HG02678 (cell line): Measurements from ENCODE around the gene ARID3B.
"Not testable (repeated sequence)": the region's sequence is repeated elsewhere in the genome, so short reads cannot be mapped to it uniquely, and the experiment has no call there.

ENCODE experiments used
- ATAC-seq: cut with Tn5 transposase; IDR thresholded peaks from one replicate; pipeline ENCODE4 v1.9.1; 2021; ENCODE audit warnings: mild to moderate bottlenecking, moderate library complexity; ENCODE audit not compliant: unreplicated experiment

ARID3B gene

DNA sequence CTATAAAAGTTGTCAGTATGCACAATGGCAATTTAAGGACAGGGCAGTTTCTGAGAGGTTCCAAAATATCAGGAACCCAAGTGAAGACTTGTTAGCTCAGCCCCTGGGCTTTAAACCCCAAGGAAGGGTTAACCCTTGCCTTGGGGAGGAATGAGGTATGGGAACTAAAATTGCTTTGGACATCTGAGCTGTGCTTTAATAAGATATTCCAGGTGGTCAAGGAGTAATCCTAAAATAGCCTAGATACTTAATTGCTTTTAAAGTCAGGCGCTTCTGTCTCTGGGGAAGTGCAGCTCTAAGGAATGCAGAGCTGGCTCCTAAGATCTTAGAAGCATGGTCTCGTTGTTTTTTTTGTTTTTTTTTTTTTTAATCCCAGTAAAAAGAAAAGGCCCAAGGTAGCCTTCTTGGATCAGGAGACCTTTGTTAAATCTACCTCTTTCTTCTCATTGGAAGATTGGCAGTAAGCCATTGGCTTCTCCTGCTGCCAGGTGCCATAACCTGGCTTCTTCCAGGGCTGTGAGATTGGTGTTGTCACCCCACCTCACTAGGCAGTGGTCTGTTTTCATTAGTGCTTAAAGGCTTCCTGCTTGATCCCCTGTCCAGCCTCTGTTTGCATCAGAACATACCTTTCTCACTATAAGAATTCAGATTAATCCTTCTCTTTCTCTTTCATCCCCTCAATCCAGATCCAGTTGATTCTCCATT is 24.5 kb downstream of the ARID3B start:
- no peak for ATAC-seq

DNA sequence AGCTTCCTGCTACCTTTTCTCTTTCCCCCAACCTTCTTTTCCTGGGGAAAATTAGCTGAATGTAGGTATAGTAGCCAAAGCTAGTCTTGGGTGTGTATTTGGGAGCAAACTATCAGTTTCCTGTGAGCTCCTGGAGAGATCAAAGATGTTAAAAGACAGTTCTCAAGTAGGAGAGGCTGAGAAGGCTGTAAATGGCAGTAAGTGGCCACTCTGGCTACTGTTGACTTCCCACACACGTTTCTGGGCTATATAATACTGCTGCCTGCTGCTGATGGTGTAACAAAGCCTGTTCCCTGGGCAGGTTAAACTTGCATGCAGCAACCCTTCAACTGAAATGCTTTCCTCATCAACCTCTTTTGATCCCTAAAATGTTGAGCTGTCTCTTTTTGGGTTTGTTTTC is 27.6 kb downstream of the ARID3B start:
- no peak for ATAC-seq

DNA sequence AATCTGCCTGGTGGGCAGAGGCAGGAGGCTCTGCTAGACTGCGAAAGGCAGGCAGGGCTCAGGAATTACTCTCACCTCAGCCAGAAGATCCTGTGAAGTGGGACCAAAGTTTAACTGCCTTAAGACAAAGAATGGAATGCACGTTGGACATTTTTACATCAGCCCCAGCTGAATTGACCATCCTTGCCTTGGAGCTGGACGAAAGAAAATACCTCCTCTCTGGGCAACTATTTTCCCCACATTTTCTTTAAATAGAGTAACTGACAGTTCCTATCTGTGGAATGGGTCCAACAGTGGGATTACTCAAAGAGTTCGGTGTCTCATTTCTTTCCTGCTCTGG is 28.7 kb downstream of the ARID3B start:
- no peak for ATAC-seq

DNA sequence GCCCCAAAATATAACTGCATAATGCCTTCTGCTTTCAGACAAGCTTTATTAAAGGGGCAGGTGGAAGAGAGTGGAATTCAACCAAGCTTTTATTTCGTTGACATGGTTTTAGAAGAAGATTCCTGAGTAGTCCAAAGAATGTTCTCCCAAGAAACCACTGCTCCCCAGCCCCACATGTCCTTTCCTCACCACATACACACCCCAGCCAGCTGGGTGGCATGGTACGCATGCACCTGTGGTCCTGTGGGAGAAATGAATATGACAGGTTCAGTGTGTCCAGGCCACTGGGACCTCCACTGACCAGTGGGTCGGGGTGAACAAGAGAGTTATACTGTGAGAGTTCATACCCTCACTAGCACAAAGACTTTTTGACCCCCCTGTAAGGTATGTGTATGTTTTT is 30.2 kb downstream of the ARID3B start:
- no peak for ATAC-seq

DNA sequence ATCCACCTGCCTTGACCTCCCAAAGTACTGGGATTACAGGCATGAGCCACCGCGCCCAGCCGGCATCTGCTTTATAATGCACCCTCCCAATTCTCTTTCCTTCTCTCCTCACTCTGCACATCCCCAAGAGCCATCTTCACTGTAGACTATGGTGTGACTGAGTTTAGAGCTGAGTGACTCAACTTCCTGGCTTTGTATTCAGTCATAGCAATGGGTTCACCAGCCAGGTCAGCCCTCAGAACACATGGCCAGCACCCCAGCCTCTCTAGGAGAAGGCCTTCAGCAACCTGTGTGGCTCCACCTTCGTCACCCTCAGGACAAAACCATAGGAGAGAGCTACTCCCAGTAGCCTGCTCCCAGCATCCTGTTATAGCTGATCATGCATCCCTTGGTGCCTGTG is 33.0 kb downstream of the ARID3B start:
- ATAC-seq, result no peak

DNA sequence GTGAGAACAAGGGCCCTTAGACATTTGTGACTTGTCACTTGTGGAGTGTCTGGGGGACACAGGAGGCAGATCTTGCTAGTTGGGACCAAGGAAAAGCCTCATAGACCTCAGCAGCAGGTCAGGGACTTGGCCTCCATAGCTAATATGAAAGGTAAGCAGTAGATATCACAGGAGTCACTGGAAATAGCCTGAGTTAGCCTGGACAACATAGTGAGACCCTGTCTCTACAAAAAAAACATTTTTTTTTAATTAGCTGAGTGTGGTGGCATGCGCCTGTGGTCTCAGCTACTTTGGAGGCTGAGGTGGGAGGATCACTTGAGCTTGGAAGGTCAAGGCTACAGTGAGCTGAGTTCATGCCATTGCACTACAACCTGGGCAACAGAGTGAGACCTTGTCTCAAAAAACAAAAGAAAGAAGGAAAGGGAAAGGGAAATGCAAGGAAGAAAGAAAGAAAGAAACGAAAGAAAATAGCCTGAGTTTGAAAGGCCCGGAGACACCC is 37.5 kb downstream of the ARID3B start:
- ATAC-seq, result no peak

DNA sequence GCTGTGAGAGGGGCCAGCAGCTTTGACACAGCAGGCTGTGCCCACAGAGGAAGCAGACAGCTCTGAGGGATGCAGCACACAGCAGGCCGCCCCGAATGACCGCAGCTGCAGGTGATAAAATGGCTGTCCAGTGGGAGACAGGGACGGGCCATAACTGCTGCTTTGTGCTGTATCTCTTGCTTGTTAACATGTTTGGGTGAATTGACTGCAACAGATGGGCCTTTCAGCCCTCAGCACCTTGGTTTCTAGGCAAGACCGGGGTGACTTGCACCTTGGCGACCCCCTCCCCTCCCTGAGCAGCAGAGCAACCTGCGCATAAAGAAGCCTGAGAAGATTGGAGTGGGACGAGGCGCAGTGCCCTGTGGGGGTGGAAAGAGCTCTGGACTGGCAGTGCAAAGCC is 38.0 kb downstream of the ARID3B start:
- no peak for ATAC-seq

DNA sequence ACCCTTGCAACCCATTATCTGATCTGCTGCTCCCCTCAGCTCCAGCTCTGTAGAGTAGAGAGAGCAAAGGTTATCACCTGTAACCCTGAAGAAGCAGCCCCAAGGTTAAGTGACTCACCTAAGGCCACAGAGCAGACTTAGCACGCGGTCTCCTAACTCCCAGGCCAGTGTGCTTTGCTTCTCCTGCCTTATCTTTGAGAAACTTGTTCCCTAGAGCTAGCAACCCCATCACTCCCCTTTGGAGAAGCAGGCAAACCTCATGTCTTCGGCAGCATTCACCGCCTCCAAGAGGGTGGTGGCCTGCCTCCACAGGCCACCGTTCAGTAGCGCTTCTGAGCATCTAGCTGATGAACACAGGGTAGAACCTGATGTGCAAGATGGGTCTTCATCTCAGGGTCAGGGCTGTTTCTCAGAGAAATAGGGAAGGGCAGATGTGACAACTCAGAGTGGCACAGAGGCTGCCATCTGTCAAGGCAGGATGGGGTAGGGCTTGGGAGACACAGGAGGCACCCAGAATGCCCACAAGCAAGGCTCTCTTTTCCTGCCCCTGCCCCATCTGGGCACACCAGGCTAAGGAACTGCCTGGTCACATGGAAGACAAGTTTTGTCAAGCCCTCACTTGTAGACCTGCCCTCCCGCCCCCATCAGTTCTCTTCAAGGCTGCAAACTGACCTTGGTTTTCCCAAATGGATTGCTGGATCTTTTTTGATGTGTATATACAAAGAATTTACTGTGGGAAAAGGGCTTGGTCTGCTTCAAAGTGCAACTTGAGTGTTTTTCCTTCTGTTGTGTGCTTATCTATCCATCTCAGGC is 39.7 kb downstream of the ARID3B start:
- no peak for ATAC-seq

DNA sequence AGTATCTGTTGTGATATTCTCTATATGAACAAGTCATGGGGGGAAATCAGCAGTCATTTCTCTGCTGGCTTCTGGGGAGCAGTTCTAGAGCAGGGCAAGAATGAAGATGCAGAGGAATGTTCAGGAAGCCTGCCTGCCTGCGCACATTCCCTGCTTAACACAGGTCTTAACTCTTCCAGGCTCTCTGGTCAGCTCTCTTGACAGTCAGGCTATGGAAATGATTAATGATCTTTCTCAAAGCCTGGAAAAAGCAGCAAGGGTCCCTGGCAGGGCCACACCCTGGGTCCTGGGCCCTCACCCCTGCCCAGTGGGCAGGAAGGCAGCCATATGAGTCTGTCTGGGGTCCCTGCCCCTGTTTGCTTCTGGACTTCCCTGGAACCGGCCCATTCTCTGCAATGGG is 43.2 kb downstream of the ARID3B start:
- ATAC-seq, result no peak

DNA sequence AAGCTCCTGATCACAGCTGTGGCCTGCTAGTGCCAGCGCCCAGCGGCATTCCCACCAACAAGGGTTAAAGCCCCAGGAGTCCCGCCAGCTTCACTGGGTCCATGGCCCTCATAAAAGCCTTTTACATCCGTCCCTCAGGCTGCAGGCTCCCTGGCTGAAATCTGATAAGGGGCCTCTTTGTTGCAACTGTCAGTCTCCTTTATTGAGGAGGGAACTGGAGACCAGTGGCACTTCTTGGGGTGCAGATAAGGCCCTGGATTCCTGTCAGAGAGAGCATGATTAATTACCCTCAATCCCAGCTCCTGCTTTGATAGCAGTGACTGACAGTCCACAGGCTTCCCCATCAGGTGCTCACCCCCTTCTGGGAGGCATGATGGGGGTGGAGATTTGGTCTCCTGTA is 43.8 kb downstream of the ARID3B start:
- ATAC-seq, result no peak

DNA sequence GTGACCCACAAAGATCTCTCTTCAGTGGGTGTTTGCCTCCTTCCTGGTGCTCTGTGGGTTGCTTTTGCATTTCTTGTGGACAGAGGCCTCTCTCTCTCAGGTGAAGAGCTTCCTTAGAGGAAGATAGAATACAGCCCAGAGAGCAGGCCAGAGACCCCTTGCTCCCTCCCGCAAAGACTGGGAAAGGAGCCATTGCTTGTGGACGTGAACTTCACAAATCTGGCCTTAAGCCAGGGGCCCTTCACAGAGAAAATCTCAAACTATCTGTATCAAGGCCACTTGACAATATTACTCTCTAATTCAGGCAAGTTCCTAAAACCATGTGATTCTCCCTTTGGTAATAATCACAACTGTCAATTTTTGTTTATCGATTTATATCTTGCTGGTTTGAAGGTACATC is 44.2 kb downstream of the ARID3B start:
- no peak for ATAC-seq

DNA sequence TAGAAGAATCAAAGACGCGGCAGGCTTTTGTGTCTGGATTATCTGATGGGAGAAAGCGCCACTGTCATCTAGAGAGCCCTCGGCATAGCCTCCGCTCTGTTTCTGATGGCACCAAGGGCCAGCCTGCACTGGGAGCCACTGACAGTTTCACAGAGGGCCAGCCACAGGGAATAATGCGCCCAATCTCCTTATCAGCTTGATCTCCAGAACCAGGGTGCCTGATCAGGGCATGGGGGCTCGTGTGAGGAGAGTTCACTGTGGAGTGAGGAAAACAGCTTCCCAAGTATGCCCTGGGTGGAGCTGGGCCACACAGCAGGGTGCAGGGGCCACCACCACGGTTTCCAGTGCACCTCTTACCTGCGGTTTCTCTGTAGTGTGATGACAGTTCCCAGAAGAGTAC is 44.8 kb downstream of the ARID3B start:
- no peak for ATAC-seq

DNA sequence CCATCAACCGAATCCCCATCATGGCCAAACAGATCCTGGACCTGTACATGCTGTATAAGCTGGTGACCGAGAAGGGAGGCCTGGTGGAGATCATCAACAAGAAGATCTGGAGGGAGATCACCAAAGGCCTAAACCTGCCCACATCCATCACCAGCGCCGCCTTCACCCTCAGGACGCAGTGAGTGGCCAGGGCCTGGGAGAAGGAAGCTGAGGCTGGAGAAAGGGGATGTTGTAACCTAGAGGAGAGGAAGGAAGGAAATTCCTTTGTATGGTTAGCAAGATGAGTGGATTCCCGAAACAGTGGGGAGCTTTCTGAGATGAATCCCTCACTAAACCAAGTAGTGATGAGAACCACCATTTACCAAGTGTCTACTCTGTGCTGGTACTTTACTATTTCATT is 48.8 kb downstream of the ARID3B start:
- ATAC-seq, result no peak

DNA sequence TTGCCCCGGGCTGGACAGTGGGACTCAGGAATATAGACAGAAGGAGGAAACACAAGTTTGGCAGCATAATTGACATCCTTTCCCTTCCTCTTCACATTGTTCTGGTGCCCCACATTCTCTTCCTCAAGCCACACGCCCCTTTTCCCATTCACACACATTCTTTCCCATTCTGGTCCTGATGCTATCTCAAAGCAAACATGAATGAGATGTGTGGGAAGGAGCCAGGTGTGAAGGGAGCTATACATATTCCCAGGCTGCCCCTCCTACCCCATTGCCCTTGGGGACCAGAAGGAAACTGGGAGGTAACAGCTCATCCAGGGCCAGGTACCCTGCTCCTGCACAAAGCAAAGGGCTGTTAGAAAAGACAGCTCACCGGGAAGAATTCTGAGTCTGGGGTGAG is 51.2 kb downstream of the ARID3B start:
- no peak for ATAC-seq

DNA sequence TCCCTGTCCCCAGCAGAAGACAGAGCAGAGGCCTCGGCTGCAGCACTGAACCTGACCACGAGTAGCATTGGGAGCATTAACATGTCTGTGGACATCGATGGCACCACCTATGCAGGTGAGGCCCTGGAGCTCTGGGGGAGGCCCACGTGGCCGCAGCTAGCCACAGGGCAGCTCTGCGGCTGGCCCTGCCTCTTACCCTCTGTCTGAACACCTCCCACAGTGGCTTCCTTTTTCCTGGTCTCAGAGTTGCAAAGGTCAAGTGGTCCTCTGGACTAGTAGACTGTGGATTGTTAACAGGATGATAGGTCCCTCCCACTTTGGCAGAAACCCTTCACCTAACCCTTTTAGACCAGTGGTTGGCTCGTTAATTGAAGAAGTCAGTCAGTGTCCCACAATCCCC is 52.1 kb downstream of the ARID3B start:
- ATAC-seq, result no peak

DNA sequence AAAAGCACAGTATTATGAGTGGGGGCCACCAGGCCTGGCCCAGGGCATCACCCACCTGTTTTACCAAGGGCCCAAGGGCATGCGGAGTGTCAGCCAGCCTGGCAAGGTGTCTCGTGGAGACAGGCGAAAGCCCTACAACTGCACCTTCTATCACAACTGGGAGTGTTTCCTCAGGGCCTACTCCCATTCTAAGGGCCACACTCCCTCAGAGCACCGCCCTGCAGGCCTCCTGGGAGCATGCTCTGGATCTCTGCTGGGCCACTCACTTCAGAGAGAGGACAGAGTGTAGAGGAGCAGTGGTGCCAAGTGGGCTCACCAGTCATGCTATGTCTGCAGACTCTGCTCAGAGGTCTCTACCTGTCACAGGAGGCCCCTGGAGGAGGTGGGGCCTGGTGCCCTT is 53.4 kb downstream of the ARID3B start:
- ATAC-seq, result no peak

DNA sequence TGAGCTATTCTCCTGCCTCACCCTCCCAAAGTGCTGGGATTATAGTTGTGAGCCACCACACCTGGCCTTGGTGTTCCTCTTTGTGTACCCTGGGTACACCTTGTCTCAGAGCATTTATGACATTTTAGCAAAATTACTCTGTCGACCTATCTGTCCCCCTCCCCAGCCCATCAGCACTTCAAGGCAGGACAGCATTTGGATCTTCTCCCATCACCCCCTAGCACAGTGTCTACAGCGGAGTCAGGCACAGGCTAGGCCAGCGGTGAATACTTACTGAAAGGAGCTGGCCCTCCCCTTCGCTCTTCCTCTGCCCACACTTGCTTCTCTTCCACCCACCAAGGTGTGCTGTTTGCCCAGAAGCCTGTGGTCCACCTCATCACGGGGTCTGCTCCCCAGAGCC is 54.3 kb downstream of the ARID3B start:
- ATAC-seq, result no peak

DNA sequence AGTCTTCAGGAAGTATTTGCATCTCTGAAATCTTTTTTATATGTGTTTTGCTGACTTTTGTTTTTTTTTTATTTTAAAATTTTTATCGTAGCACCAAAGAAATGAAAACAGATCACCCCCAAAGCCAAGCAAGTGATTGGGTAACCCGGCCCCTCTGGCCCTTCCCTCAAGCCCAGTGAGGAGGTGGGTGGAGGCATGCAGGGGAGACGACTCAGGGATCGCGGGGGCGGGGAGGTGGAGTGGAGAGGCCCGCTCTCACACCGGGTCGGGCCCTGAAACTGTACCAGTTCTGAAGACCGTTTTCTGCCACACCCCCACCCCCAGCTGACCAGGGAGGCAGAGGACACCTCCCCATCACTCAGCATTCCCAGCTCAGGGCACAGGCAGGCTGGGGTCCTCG is 55.7 kb downstream of the ARID3B start:
- not testable (repeated sequence) for ATAC-seq

DNA sequence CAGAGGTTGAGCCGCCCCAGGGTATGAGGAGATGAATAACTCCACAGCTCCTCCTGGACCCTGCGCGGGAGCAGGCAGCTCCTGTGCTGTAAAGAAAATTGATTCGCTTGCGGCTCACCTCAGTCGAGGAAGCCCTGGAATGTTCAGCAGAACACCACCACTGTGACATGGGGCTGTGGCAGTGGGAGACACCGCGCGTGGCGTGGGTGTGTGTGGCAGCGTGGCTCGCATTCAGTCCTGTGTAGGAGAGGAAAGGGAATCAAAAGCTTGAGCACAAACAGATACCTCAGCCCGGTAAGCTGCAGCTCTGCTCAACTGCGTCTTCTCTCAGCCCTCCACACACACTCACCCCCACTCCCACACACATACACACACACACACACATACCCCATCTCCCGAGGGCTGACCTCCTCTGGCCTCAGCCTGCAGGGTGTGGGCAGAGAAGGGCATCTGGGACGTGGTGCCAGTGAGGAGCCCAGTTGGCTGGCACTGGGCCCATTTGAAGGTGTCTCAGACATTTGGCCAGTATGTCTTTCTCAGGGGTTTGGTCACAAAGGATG is 56.2 kb downstream of the ARID3B start:
- not testable (repeated sequence) for ATAC-seq

DNA sequence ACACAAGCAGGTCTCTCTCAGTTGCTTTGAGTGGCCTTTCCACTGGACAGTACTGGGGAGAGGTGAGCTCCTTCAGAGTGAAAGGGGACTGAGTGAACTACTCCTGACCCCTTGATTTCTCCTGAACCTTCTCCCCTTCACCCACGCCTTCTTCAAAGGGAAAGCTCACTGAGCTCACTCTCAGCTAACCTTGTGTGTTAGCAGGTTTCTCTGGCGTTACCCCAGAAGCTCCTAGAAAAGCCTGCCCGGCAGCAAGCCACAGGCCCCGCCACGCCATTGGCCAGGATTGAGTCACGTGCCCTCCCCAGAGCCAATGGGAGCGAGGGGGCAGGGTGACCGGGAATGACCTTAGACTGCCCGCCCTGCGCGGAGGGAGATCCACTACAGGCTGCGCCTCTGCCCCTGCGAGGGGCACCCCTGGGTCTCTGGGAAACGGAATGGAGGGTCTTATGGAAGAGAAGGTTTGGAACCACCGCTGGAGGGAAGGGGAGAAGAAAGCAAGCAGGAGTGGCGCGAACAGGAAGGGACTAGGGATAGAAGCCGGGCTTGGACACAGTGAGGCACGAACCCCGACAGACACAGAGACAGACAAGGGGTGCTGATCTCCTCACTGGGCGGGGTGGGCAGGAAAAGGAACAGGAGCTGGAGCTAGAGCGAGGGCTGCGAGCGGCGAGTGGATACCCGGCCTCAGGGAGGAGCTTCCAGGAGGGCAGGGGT is 57.3 kb downstream of the ARID3B start:
- peak; percentile 93 for ATAC-seq

DNA sequence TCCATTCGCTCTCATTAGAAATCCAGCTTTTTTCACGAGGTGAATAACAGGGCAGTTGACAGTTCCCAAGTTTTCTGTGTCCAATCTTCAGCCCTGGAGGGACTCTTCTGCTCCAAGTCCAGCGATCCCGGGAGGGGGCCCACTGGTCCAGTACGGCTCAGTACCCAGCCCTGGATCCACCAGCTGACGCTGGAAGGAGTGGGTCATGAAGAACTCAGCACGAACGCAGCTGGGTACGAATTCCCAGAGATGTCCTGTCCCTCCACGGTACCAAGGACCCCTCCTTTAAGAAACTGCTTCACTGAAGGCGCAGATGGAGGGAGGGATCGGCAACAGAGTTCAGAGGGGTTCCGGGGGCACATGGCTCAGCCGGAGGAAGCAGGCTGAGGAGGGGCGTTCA is 58.1 kb downstream of the ARID3B start:
- no peak for ATAC-seq
